Measurements from ENCODE around the gene PCDHGA7.
"Not testable (repeated sequence)": the region's sequence is repeated elsewhere in the genome, so short reads cannot be mapped to it uniquely, and the experiment has no call there.

PCDHGA7 gene

DNA sequence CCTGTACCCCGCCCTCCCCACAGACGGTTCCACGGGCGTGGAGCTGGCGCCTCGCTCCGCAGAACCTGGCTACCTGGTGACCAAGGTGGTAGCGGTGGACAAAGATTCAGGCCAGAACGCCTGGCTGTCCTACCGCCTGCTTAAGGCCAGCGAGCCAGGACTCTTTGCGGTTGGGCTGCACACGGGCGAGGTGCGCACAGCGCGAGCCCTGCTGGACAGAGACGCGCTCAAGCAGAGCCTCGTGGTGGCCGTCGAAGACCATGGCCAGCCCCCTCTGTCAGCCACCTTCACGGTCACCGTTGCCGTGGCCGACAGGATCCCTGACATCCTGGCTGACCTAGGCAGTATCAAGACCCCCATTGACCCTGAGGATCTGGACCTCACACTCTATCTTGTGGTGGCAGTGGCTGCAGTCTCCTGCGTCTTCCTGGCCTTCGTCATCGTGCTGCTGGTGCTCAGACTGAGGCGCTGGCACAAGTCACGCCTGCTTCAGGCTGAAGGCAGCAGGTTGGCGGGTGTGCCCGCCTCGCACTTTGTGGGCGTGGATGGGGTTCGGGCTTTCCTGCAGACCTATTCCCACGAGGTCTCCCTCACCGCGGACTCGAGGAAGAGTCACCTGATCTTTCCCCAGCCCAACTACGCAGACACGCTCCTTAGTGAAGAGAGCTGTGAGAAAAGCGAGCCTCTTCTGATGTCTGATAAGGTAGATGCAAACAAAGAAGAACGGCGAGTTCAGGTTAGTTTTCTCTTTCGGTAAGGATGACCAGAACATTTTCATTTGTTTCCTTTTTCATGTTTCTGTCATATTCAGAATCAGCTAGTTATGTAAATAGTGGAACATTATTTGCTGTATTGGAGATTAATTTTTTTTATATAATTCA lies 16.3 kb upstream of the PCDHGA7 start:
- DNase-seq (ENCODE audit: extremely low read depth in 1 of 2, low read depth in 1 of 2): no peak

DNA sequence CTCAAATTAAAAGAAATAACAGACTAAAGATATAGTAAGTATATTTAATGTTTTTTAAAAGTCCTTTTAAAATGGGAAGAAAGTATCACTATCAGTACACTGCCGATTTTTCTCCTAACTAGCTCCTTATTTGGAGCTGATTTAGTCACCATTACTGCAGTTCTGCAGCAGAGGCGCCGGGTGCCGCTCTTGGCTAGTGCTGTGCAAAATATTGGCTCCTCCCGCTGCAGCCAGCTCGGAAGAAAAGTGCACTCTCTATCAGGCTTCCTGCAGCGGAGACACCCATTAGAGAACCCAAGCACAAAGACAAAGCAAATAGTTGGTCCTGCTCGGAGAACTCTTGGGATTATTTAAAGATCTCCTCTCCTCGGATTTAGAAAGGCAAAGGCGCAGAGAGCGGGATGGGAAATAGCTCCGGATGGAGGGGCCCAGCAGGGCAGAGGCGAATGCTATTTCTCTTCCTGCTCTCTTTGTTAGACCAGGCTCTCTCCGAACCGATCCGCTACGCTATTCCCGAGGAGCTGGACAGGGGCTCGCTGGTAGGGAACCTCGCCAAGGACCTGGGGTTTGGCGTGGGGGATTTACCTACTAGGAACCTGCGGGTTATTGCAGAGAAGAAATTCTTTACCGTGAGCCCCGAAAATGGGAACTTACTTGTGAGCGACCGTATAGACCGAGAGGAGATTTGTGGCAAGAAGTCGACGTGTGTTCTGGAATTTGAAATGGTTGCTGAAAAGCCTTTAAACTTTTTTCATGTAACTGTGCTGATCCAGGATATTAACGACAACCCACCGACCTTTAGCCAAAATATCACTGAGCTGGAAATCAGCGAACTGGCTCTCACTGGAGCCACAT lies 12.3 kb upstream of the PCDHGA7 start, which contains the start of gene PCDHGB3:
Gene PCDHGB3, plus strand, starts transcription at position 249 of the 855 bp plus-strand sequence. Its CDS starts 153 bp downstream, at position 402.
- DNase-seq (ENCODE audit: extremely low read depth in 1 of 2, low read depth in 1 of 2): no peak

DNA sequence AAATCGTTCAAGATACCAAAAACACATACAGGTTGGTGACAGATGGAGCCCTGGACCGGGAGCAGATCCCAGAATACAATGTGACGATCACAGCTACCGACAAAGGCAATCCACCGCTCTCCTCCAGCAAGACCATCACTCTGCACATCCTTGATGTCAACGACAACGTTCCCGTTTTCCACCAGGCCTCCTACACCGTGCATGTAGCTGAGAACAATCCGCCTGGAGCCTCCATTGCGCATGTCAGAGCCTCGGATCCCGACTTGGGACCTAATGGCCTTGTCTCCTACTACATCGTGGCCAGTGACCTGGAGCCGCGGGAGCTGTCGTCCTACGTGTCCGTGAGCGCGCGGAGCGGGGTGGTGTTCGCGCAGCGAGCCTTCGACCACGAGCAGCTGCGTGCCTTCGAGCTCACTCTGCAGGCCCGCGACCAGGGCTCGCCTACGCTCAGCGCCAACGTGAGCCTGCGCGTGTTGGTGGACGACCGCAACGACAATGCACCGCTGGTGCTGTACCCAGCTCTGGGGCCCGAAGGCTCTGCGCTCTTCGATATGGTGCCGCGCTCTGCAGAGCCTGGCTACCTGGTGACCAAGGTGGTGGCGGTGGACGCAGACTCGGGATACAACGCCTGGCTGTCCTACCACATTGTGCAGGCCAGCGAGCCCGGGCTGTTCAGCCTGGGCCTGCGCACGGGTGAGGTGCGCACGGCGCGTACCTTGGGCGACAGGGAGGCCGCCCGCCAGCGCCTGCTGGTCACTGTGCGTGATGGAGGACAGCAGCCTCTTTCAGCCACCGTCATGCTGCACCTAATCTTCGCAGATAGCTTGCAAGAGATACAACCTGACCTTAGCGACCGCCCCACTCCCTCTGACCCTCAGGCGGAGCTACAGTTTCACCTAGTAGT lies 10.7 kb upstream of the PCDHGA7 start:
- DNase-seq (ENCODE audit: extremely low read depth in 1 of 2, low read depth in 1 of 2): no peak

DNA sequence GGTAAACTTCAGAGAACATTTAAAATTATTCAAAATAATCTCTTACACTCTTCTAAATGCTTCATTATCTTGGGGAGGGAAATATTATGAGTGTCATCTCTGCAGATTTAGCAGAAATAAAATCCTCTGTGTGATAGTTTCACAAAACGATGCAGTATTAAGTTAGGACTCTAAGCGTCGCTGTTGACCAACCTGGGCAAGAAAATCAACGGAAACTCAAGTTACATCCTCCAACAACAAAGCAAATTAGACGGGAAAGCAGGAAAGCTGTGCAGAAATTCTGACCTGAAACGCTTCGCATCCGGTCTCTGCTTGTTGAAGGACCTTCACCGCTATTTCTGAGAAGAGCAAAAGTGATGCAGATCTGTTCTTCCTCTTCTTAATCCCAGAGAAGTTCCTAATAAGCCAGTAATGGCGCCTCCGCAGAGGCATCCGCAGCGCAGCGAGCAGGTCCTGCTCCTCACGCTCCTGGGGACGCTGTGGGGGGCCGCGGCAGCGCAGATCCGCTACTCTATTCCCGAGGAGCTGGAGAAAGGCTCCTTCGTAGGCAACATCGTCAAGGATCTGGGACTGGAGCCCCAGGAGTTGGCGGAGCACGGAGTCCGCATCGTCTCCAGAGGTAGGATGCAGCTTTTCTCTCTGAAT lies 8.7 kb upstream of the PCDHGA7 start, which contains the start of gene PCDHGA6:
Gene PCDHGA6, plus strand, starts transcription at position 219 of the 645 bp plus-strand sequence. Its CDS starts 193 bp downstream, at position 412.
- no peak for DNase-seq (ENCODE audit: extremely low read depth in 1 of 2, low read depth in 1 of 2)

DNA sequence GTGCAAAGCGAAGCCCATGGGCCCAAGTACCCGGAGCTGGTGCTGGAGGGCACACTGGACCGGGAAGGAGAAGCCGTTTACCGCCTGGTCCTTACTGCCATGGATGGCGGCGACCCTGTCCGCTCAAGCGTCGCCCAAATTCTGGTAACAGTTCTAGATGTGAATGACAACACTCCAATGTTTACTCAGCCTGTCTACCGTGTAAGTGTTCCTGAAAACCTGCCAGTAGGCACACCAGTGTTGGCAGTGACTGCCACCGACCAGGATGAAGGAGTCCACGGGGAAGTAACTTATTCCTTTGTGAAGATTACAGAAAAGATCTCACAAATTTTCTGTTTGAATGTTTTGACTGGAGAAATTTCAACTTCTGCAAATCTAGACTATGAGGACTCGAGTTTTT lies 7.9 kb upstream of the PCDHGA7 start:
- no peak for DNase-seq (ENCODE audit: extremely low read depth in 1 of 2, low read depth in 1 of 2)

DNA sequence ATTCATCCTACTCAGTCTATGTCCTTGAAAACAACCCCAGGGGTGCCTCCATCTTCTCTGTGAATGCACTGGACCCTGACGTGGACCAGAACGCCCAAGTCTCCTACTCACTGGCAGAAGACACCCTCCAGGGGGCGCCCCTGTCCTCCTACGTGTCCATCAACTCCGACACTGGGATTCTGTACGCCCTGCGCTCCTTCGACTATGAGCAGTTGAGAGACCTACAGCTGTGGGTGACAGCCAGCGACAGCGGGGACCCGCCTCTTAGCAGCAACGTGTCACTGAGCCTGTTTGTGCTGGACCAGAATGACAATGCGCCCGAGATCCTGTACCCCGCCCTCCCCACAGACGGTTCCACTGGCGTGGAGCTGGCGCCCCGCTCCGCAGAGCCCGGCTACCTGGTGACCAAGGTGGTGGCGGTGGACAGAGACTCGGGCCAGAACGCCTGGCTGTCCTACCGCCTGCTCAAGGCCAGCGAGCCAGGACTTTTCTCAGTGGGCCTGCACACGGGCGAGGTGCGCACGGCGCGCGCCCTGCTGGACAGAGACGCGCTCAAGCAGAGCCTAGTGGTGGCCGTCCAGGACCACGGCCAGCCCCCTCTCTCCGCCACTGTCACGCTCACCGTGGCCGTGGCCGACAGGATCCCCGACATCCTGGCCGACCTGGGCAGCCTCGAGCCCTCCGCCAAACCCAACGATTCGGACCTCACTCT lies 6.9 kb upstream of the PCDHGA7 start:
- not testable (repeated sequence) for DNase-seq (ENCODE audit: extremely low read depth in 1 of 2, low read depth in 1 of 2)

DNA sequence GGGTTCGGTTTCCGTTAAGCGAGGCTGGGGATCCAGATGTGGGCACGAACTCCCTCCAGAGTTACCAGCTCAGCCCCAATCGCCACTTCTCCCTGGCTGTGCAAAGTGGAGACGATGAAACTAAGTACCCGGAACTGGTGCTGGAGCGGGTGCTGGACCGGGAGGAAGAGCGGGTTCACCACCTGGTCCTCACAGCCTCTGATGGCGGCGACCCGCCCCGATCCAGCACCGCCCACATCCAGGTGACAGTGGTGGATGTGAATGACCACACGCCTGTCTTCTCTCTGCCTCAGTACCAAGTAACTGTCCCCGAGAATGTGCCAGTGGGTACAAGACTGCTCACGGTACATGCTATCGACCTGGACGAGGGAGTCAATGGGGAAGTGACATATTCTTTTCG lies 803 bp downstream of the PCDHGA7 start:
- no peak for DNase-seq (ENCODE audit: extremely low read depth in 1 of 2, low read depth in 1 of 2)

DNA sequence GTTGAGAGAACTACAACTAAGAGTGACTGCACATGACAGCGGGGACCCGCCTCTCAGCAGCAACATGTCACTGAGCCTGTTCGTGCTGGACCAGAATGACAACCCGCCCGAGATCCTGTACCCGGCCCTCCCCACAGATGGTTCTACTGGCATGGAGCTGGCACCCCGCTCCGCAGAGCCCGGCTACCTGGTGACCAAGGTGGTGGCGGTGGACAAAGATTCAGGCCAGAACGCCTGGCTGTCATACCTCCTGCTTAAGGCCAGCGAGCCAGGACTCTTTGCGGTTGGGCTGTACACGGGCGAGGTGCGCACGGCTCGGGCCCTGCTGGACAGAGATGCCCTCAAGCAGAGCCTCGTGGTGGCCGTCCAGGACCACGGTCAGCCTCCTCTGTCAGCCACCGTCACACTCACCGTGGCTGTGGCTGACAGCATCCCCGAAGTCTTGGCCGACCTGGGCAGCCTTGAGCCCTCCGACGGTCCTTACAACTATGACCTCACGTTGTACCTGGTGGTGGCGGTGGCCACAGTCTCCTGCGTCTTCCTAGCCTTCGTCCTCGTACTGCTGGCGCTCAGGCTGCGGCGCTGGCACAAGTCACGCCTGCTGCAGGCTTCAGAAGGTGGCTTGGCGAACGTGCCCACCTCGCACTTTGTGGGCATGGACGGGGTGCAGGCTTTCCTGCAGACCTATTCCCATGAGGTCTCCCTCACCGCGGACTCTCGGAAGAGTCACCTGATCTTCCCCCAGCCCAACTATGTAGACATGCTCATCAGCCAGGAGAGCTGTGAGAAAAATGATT lies 2.1 kb downstream of the PCDHGA7 start:
- no peak for DNase-seq (ENCODE audit: extremely low read depth in 1 of 2, low read depth in 1 of 2)

DNA sequence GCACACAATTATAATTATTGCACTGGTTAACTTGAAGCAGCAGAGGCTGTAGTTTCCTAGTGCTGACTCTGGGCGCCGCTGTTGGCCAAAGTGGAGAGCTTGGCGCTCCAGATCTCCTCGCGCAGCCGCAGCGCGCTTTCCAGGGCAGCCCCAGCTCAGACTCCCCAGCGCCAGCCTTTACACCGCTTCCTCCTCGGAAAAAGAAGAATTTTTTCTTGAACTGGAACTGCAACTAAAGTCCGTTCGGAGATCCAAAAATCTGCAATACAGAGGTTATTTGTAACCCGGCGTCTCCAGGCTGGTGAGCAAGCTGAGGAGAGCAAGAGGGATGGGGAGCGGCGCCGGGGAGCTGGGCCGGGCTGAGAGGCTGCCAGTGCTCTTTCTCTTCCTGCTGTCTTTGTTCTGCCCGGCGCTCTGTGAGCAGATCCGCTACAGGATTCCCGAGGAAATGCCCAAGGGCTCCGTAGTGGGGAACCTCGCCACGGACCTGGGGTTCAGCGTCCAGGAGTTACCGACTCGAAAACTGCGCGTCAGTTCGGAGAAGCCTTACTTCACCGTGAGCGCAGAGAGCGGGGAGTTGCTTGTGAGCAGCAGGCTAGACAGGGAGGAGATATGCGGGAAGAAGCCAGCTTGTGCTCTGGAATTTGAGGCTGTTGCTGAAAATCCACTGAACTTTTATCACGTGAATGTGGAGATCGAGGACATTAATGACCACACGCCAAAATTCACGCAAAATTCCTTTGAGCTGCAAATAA lies 5.2 kb downstream of the PCDHGA7 start, which contains the start of gene PCDHGB4:
Gene PCDHGB4, plus strand, starts transcription at position 142 of the 755 bp plus-strand sequence. Its CDS starts 187 bp downstream, at position 329.
- not testable (repeated sequence) for DNase-seq (ENCODE audit: extremely low read depth in 1 of 2, low read depth in 1 of 2)

DNA sequence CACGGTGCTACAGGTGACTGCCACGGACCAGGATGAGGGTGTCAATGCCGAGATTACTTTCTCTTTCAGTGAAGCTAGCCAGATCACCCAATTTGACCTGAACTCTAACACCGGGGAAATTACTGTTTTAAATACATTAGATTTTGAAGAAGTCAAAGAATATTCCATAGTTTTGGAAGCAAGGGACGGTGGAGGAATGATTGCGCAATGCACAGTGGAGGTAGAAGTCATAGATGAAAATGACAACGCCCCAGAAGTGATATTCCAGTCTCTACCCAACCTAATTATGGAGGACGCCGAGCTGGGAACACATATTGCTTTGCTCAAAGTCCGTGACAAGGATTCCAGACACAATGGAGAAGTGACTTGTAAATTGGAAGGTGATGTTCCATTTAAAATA lies 6.1 kb downstream of the PCDHGA7 start:
- DNase-seq (ENCODE audit: extremely low read depth in 1 of 2, low read depth in 1 of 2): no peak

DNA sequence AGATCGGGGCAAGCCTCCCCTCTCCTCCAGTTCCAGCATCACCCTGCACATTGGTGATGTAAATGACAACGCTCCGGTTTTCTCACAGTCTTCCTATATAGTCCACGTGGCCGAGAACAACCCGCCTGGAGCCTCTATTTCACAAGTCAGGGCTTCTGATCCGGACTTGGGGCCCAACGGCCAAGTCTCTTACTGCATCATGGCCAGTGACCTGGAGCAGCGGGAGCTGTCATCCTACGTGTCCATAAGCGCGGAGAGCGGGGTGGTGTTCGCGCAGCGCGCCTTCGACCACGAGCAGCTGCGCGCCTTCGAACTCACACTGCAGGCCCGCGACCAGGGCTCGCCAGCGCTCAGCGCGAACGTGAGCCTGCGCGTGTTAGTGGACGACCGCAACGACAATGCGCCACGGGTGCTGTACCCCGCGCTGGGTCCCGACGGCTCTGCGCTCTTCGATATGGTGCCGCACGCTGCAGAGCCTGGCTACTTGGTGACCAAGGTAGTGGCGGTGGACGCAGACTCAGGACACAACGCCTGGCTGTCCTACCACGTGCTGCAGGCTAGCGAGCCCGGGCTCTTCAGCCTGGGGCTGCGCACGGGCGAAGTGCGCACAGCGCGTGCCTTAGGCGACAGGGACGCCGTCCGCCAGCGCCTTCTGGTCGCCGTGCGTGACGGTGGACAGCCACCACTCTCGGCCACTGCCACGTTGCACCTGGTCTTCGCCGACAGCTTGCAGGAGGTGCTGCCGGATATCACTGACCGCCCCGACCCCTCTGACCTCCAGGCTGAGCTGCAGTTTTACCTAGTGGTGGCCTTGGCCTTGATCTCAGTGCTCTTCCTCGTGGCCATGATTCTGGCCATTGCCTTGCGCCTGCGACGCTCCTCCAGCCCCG lies 6.9 kb downstream of the PCDHGA7 start:
- DNase-seq (ENCODE audit: extremely low read depth in 1 of 2, low read depth in 1 of 2): no peak

DNA sequence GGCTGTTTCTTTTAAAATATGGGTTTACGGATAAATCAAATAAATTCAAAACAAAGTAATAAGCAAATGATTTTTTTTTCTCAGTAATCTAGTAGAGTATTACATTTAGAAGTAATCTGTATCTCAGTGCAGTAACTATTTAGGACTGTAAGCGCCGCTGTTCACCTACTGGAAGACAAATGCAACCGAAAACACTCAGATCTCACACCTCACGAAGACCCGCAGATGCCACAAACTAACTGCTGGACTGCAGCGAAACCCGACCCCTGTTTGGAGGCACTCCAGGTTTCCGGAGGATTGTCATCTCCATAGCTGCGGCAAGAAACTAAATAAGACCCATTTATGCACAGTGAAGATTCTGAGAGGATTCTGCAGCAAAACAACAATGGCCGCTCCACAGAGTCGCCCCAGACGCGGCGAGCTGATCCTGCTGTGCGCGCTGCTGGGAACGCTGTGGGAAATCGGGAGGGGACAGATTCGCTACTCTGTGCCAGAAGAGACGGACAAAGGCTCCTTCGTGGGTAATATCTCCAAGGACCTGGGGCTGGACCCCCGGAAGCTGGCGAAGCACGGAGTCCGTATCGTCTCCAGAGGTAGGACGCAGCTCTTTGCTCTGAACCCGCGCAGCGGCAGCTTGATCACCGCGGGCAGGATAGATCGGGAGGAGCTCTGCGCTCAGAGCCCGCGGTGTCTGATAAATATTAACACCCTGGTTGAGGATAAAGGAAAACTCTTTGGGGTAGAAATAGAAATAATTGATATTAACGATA lies 10.1 kb downstream of the PCDHGA7 start, which contains the start of gene PCDHGA8:
Gene PCDHGA8, plus strand, starts transcription at position 205 of the 770 bp plus-strand sequence. Its CDS starts 181 bp downstream, at position 386.
- DNase-seq (ENCODE audit: extremely low read depth in 1 of 2, low read depth in 1 of 2): no peak

DNA sequence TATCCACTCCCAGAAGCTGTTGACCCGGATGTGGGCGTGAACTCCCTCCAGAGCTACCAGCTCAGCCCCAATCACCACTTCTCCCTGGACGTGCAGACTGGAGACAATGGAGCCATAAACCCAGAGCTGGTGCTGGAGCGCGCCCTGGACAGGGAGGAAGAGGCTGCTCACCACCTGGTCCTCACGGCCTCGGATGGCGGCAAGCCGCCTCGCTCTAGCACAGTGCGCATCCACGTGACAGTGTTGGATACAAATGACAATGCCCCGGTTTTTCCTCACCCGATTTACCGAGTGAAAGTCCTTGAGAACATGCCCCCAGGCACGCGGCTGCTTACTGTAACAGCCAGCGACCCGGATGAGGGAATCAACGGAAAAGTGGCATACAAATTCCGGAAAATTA lies 10.7 kb downstream of the PCDHGA7 start:
- DNase-seq (ENCODE audit: extremely low read depth in 1 of 2, low read depth in 1 of 2): no peak

DNA sequence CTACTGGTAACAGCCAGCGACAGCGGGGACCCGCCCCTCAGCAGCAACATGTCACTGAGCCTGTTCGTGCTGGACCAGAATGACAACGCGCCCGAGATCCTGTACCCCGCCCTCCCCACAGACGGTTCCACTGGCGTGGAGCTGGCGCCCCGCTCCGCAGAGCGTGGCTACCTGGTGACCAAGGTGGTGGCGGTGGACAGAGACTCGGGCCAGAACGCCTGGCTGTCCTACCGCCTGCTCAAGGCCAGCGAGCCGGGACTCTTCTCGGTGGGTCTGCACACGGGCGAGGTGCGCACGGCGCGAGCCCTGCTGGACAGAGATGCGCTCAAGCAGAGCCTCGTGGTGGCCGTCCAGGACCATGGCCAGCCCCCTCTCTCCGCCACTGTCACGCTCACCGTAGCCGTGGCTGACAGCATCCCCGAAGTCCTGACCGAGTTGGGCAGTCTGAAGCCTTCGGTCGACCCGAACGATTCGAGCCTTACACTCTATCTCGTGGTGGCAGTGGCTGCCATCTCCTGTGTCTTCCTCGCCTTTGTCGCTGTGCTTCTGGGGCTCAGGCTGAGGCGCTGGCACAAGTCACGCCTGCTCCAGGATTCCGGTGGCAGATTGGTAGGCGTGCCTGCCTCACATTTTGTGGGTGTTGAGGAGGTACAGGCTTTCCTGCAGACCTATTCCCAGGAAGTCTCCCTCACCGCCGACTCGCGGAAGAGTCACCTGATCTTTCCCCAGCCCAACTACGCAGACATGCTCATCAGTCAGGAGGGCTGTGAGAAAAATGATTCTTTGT lies 12.1 kb downstream of the PCDHGA7 start:
- not testable (repeated sequence) for DNase-seq (ENCODE audit: extremely low read depth in 1 of 2, low read depth in 1 of 2)

All from activated CD8-positive, alpha-beta memory T cell treated with anti-CD3 and anti-CD28 coated beads for 1 hour (primary cell).